H9 (cell line): ENCODE measurements around the gene LENG1. TPM values are rescaled to one million over a fixed set of nuclear protein-coding genes. Genes with fewer than 3 reads are reported as not detected.

ENCODE experiments used
- DNase-seq: peaks from one replicate; pipeline ENCODE4 v3.0.0-alpha.2; 2017
- H2AFZ ChIP-seq: one replicate; pipeline ENCODE4 v1.6.1; 2013; ENCODE audit warnings: mild to moderate bottlenecking, low read length, control low read depth, moderate library complexity
- H2AK5ac ChIP-seq: 2 replicates; pipeline ENCODE4 v1.6.1; 2013; ENCODE audit warnings: low read length, control low read depth, mixed read lengths; ENCODE audit not compliant: insufficient read length
- H2BK120ac ChIP-seq: one replicate; pipeline ENCODE4 v1.6.1; 2013; ENCODE audit warnings: low read depth, mild to moderate bottlenecking, low read length, control low read depth, inconsistent platforms; ENCODE audit not compliant: poor library complexity, severe bottlenecking
- H2BK12ac ChIP-seq: 2 replicates; pipeline ENCODE4 v1.6.1; 2013; ENCODE audit warnings: low read length, control low read depth, mixed read lengths, low read depth; ENCODE audit not compliant: insufficient read length
- H2BK15ac ChIP-seq: 2 replicates; pipeline ENCODE4 v1.6.1; 2013; ENCODE audit warnings: low read depth, low read length, control low read depth
- H2BK20ac ChIP-seq: one replicate; pipeline ENCODE4 v1.6.1; 2013; ENCODE audit warnings: low read depth, mild to moderate bottlenecking, low read length, control low read depth, inconsistent platforms; ENCODE audit not compliant: poor library complexity, severe bottlenecking
- H2BK5ac ChIP-seq: 2 replicates; pipeline ENCODE4 v1.6.1; 2013; ENCODE audit warnings: low read length, control low read depth, mixed read lengths; ENCODE audit not compliant: insufficient read length
- H3K14ac ChIP-seq: 2 replicates; pipeline ENCODE4 v1.6.1; 2013; ENCODE audit warnings: low read length, control low read depth; ENCODE audit not compliant: insufficient read depth
- H3K18ac ChIP-seq: 2 replicates; pipeline ENCODE4 v1.6.1; 2013; ENCODE audit warnings: low read depth, mild to moderate bottlenecking, mixed read lengths, low read length, control low read depth; ENCODE audit not compliant: insufficient read length
- H3K23ac ChIP-seq: 2 replicates; pipeline ENCODE4 v1.6.1; 2013; ENCODE audit warnings: low read length, control low read depth, mixed read lengths, low read depth; ENCODE audit not compliant: insufficient read length
- H3K23me2 ChIP-seq: 2 replicates; pipeline ENCODE4 v1.6.1; 2013; ENCODE audit warnings: low read depth, mild to moderate bottlenecking, mixed read lengths, low read length, control low read depth; ENCODE audit not compliant: insufficient read length, poor library complexity, severe bottlenecking
- H3K27ac ChIP-seq: 2 replicates; pipeline ENCODE4 v1.5.1; 2013; ENCODE audit warnings: low read length, control low read depth, mixed read lengths, low read depth; ENCODE audit not compliant: insufficient read length
- H3K27me3 ChIP-seq: 2 replicates; pipeline ENCODE4 v1.6.1; 2013; ENCODE audit warnings: low read length, control low read depth, inconsistent platforms; ENCODE audit not compliant: insufficient read depth
- H3K4ac ChIP-seq: 2 replicates; pipeline ENCODE4 v1.6.1; 2013; ENCODE audit warnings: low read depth, mild to moderate bottlenecking, control low read depth, inconsistent platforms, low read length, moderate library complexity
- H3K4me1 ChIP-seq: 2 replicates; pipeline ENCODE4 v1.6.1; 2013; ENCODE audit warnings: low read length, control low read depth, inconsistent platforms; ENCODE audit not compliant: insufficient read depth
- H3K4me2 ChIP-seq: 2 replicates; pipeline ENCODE4 v1.6.1; 2013; ENCODE audit warnings: low read length, control low read depth, mixed read lengths; ENCODE audit not compliant: insufficient read length, insufficient read depth
- H3K56ac ChIP-seq: 2 replicates; pipeline ENCODE4 v1.6.1; 2013; ENCODE audit warnings: low read depth, mild to moderate bottlenecking, mixed read lengths, low read length, control low read depth; ENCODE audit not compliant: insufficient read length
- H3K79me1 ChIP-seq: 2 replicates; pipeline ENCODE4 v1.6.1; 2013; ENCODE audit warnings: low read depth, mild to moderate bottlenecking, moderate library complexity, low read length, control low read depth, inconsistent platforms; ENCODE audit not compliant: insufficient read depth, poor library complexity, severe bottlenecking
- H3K79me2 ChIP-seq: 2 replicates; pipeline ENCODE4 v1.6.1; 2013; ENCODE audit warnings: low read length, control low read depth, inconsistent platforms; ENCODE audit not compliant: insufficient read depth
- H3K9ac ChIP-seq: 2 replicates; pipeline ENCODE4 v1.6.1; 2013; ENCODE audit warnings: low read length, control low read depth, mixed read lengths; ENCODE audit not compliant: insufficient read length; ENCODE audit errors: extremely low read depth
- H3K9me3 ChIP-seq: one replicate; pipeline ENCODE4 v1.6.1; 2013; ENCODE audit warnings: low read depth, low read length, inconsistent platforms; ENCODE audit not compliant: control insufficient read depth
- H3T11ph ChIP-seq: one replicate; pipeline ENCODE4 v1.6.1; 2013; ENCODE audit warnings: mild to moderate bottlenecking, low read length, control low read depth, inconsistent platforms
- H4K20me1 ChIP-seq: one replicate; pipeline ENCODE4 v1.6.1; 2013; ENCODE audit not compliant: control insufficient read depth, insufficient read length, insufficient read depth
- H4K5ac ChIP-seq: 2 replicates; pipeline ENCODE4 v1.6.1; 2013; ENCODE audit warnings: low read depth, mild to moderate bottlenecking, mixed read lengths, low read length, control low read depth; ENCODE audit not compliant: insufficient read length
- H4K8ac ChIP-seq: replicated peaks from 2 replicates; pipeline ENCODE4 v1.6.1; 2013; ENCODE audit warnings: low read length, control low read depth, mixed read lengths, low read depth; ENCODE audit not compliant: insufficient read length
- H4K91ac ChIP-seq: 2 replicates; pipeline ENCODE4 v1.6.1; 2013; ENCODE audit warnings: low read depth, mild to moderate bottlenecking, moderate library complexity, mixed read lengths, low read length, control low read depth; ENCODE audit not compliant: insufficient read length
- H3K27ac Mint-ChIP-seq, 3 experiments: 2 replicates in 2 of 3; 3 replicates in 1 of 3; pipeline ENCODE4 v1.8.0; 2020 to 2021; ENCODE audit warnings: mixed read lengths in 3 of 3, mild to moderate bottlenecking in 1 of 3, moderate library complexity in 1 of 3
- H3K27me3 Mint-ChIP-seq: 2 replicates; pipeline ENCODE4 v1.8.0; 2021; ENCODE audit warnings: low read depth, mild to moderate bottlenecking, moderate library complexity, mixed read lengths
- H3K36me3 Mint-ChIP-seq, 3 experiments: 2 replicates in 2 of 3; 3 replicates in 1 of 3; pipeline ENCODE4 v1.8.0; 2020 to 2021; ENCODE audit warnings: low read depth in 3 of 3, mixed read lengths in 3 of 3; ENCODE audit not compliant: insufficient read depth in 1 of 3
- H3K4me1 Mint-ChIP-seq, 2 experiments: 2 replicates each; pipeline ENCODE4 v1.8.0; 2020; ENCODE audit warnings: mixed read lengths in 2 of 2
- H3K4me3 Mint-ChIP-seq, 2 experiments: 2 replicates in 1 of 2; 3 replicates in 1 of 2; pipeline ENCODE4 v1.8.0; 2020 to 2021; ENCODE audit warnings: mild to moderate bottlenecking in 2 of 2, mixed read lengths in 2 of 2, moderate library complexity in 1 of 2
- H3K9me3 Mint-ChIP-seq, 2 experiments: 2 replicates in 1 of 2; 3 replicates in 1 of 2; pipeline ENCODE4 v1.8.0; 2020; ENCODE audit warnings: mild to moderate bottlenecking in 2 of 2, mixed read lengths in 2 of 2, moderate library complexity in 1 of 2
- CTCF ChIP-seq: fragments of 200-600 bp; sonication (generic); conservative IDR thresholded peaks from 3 replicates; pipeline ENCODE4 v1.8.0; 2021; ENCODE audit warnings: antibody characterized with exemption, mild to moderate bottlenecking
- WGBS: extraction: QIAGEN DNeasy Blood & Tissue Kit; methylation state at CpG from one replicate; pipeline ENCODE4 v1.1.7; 2013; ENCODE audit warnings: missing lambda C conversion rate, low lambda C conversion rate, mixed read lengths; ENCODE audit not compliant: insufficient read length; ENCODE audit errors: extremely low coverage; 5-methylcytosine and 5-hydroxymethylcytosine counted together
- total RNA-seq: library from RNA; stranded (reverse); gene quantifications from 2 replicates; pipeline ENCODE4 v1.2.1, GENCODE V29; 2021

The LENG1 gene
- total RNA-seq, 1 experiment from 2014 or later: 7.1 TPM

DNA sequence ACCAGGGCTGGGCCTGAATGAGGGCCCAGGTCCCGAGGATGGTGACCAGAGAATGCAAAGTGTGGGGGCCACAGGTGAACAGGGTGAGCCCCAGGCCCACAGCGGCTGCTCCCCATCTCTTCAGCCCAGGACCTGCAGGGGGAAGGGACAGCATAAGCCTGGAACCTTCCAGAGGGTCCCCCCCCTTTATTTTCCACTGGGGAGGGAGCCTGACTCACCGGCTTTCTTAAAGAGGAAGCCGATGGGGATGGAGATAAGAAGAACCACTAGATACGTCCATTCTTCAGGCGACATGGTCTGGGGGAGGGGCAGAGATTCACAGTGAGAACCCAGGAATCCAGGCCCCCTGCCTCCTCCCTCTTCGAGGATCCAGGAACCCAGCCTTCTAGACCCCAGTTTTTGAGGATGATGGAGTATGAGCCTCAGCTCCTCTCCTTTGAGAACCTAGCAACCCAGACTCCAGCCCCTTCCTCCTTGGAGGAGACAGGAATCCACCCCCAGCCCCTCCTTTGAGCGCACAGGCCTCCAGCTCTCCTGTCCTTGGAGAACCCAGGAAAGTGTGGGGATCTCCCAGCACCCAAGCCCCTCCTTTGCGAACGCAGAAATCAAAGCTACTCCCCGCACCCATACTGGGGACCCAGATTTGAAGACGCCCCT, 28.8 kb upstream of the LENG1 start:
- no peaks in the 10 kb centered on the region for H3K9me3 ChIP-seq
- peak; percentile 34 for DNase-seq
- no peak overlapping the region for H3K23ac ChIP-seq
- H3K18ac ChIP-seq: no peak overlapping the region
- H3K4me1 Mint-ChIP-seq: peaks cover 13 to 29% of the 10 kb centered on the region in 2 experiments
- H2BK12ac ChIP-seq: no peak overlapping the region
- H2BK120ac ChIP-seq: no peak overlapping the region
- no peak overlapping the region for H4K5ac ChIP-seq
- no peak overlapping the region for H2AK5ac ChIP-seq
- no peak overlapping the region for H4K8ac ChIP-seq
- peak overlapping the region; percentile 44 for H3K9ac ChIP-seq
- no peak overlapping the region for H3K56ac ChIP-seq
- peak overlapping the region; percentile 55 to 92 (median 91); a peak in 6 of 7 replicates for H3K27ac Mint-ChIP-seq
- no peaks in the 10 kb centered on the region for H3K9me3 Mint-ChIP-seq
- no peaks in the 10 kb centered on the region for H3K27me3 Mint-ChIP-seq
- H2BK20ac ChIP-seq: no peak overlapping the region
- H3K4me3 Mint-ChIP-seq: peak overlapping the region; percentile 87 to 93
- H4K20me1 ChIP-seq: peaks cover 3% of the 10 kb centered on the region
- no peak overlapping the region for H2BK15ac ChIP-seq
- H3K4ac ChIP-seq: no peak overlapping the region
- WGBS: no CpG with 5 or more reads among the region's 12 CpGs
- peaks cover 11% of the 10 kb centered on the region for H3K23me2 ChIP-seq
- no peak overlapping the region for H2AFZ ChIP-seq
- no peak overlapping the region for H2BK5ac ChIP-seq
- H3K79me1 ChIP-seq: no peaks in the 10 kb centered on the region
- H3K27ac ChIP-seq: no peak overlapping the region
- H3K36me3 Mint-ChIP-seq: peaks cover 22 to 49% (median 47%) of the 10 kb centered on the region in 3 experiments
- no peak overlapping the region for H3K14ac ChIP-seq
- no peaks in the 10 kb centered on the region for H3K27me3 ChIP-seq
- no peak overlapping the region for H3T11ph ChIP-seq
- H4K91ac ChIP-seq: no peak overlapping the region
- H3K79me2 ChIP-seq: no peaks in the 10 kb centered on the region
- peak overlapping the region; percentile 70 for H3K4me2 ChIP-seq
- TF ChIP-seq CTCF: no peak
- peaks cover 3% of the 10 kb centered on the region; the same call in 1 of the 2 replicates for H3K4me1 ChIP-seq
